ENCODE results near the gene ZNF460. TPM values are rescaled to one million over a fixed set of nuclear protein-coding genes. Genes with fewer than 3 reads are reported as not detected.

The ZNF460 gene
- total RNA-seq, 1 experiment from 2014 or later, result 43.1 TPM

- H3K79me2 ChIP-seq (ENCODE audit: insufficient read depth, low read length), result peaks cover 96% of the 10 kb centered on the region
- POLR2A ChIA-PET, result no interaction called here
- H2AFZ ChIP-seq (ENCODE audit: low read depth, low read length, poor library complexity, severe bottlenecking), result no peak overlapping the region
- no peaks in the 10 kb centered on the region for H3K27me3 ChIP-seq (ENCODE audit: insufficient read depth, low read length)
- no peak overlapping the region for H3K27ac ChIP-seq (ENCODE audit: low read depth, low read length)
- no TSS peak for BruUV-seq (replicated peaks)
- H3K4me2 ChIP-seq (ENCODE audit: low read length), result no peak overlapping the region
- peaks cover 41 to 78% of the 10 kb centered on the region in 2 experiments for H3K36me3 ChIP-seq (ENCODE audit: control insufficient read depth in 1 of 2, insufficient read depth in 2 of 2, low read length in 2 of 2)
- intact Hi-C loops (cut with micrococcal nuclease), result no loop called here
- H3K4me3 ChIP-seq (replicated peaks in 1 of 2; ENCODE audit: low read depth in 1 of 2, low read length in 2 of 2), result no peak overlapping the region
- no peaks in the 10 kb centered on the region for H3K4me1 ChIP-seq (ENCODE audit: control insufficient read depth in 1 of 2, insufficient read depth in 2 of 2, low read length in 2 of 2)
- no peak for TF ChIP-seq SIN3A (IDR thresholded peaks at IDR 0.05; ENCODE audit: low read depth)
- TF ChIP-seq EGR1 (IDR thresholded peaks at IDR 0.05; ENCODE audit: low read depth), result no peak
- no peak for TF ChIP-seq ZFX (IDR thresholded peaks at IDR 0.05)
- no peak for TF ChIP-seq EZH2phosphoT487 (IDR thresholded peaks at IDR 0.05; ENCODE audit: borderline replicate concordance)
- no peak for TF ChIP-seq SP1 (IDR thresholded peaks at IDR 0.05; ENCODE audit: low read depth)
- TF ChIP-seq POLR2AphosphoS5 (IDR thresholded peaks at IDR 0.05; ENCODE audit: low read depth, low read length), result no peak
- no peak for TF ChIP-seq REST (IDR thresholded peaks at IDR 0.05; ENCODE audit: low read depth)
- TF ChIP-seq YY1 (IDR thresholded peaks at IDR 0.05; ENCODE audit: extremely low read depth, insufficient replicate concordance, low read depth, low read length), result no peak
- TF ChIP-seq ZBTB33 (IDR thresholded peaks at IDR 0.05; ENCODE audit: extremely low read depth, insufficient replicate concordance, low read length), result no peak
- no peak for TF ChIP-seq ZNF274 (IDR thresholded peaks at IDR 0.05; ENCODE audit: low read depth, low read length)
- TF ChIP-seq SRF (IDR thresholded peaks at IDR 0.05; ENCODE audit: low read depth), result no peak
- TF ChIP-seq CBX3 (IDR thresholded peaks at IDR 0.05; ENCODE audit: low read depth), result no peak
- peaks cover 0 to 9% of the 10 kb centered on the region in 2 experiments; a peak in 1 of 4 replicates for H3K9me3 ChIP-seq (ENCODE audit: control insufficient read depth in 1 of 2, insufficient read depth in 1 of 2, low read depth in 1 of 2, low read length in 2 of 2)
- H4K20me1 ChIP-seq (ENCODE audit: insufficient read depth), result no peaks in the 10 kb centered on the region
- no peak overlapping the region for H3K9ac ChIP-seq (ENCODE audit: low read length)
- RAD21 ChIA-PET (ENCODE audit: low non-redundant PET in 1 of 2, low total read pairs in 2 of 2, uncharacterized antibody in 2 of 2, unreplicated experiment in 2 of 2), result no interaction called here
- ATAC-seq (no peak), DNase-seq (ENCODE audit: low read depth, low spot score) (no peak)
- CTCF ChIA-PET, result no interaction called here
- H3K9me2 ChIP-seq (ENCODE audit: insufficient read depth), result no peaks in the 10 kb centered on the region
Measured at GRCh38 chr19:57292547-57292946, 12.3 kb downstream of the ZNF460 start.

Data from HCT116 (cell line).